Loucy (cell line): Measurements from ENCODE around the gene GPSM3.
A peak's percentile ranks its signal among the peaks of the same experiment; 100 is the strongest.

Experiments used
- H2AFZ ChIP-seq: fragments of 200-600 bp; sonication (generic); 2 replicates; pipeline ENCODE4 v1.6.0; 2016; ENCODE audit warnings: antibody characterized with exemption, mild to moderate bottlenecking, low read length, moderate library complexity
- H3F3A ChIP-seq: fragments of 200-600 bp; 2 replicates; pipeline ENCODE4 v1.6.0; 2016; ENCODE audit warnings: antibody characterized with exemption, low read depth, mild to moderate bottlenecking
- H3K27me3 ChIP-seq: fragments of 200-600 bp; sonication (generic); 2 replicates; pipeline ENCODE4 v1.6.1; 2014; ENCODE audit warnings: low read length, mild to moderate bottlenecking; ENCODE audit not compliant: insufficient read depth, poor library complexity, severe bottlenecking
- H3K36me3 ChIP-seq: fragments of 200-600 bp; sonication (generic); 2 replicates; pipeline ENCODE4 v1.6.1; 2016; ENCODE audit warnings: low read length; ENCODE audit not compliant: insufficient read depth
- H3K4me1 ChIP-seq: fragments of 200-600 bp; sonication (generic); 2 replicates; pipeline ENCODE4 v1.5.1; 2014; ENCODE audit warnings: low read length, mild to moderate bottlenecking; ENCODE audit not compliant: insufficient read depth, poor library complexity, severe bottlenecking
- H3K4me2 ChIP-seq: fragments of 200-600 bp; sonication (generic); 2 replicates; pipeline ENCODE4 v1.6.0; 2014; ENCODE audit warnings: antibody characterized with exemption, low read length, low read depth, mild to moderate bottlenecking; ENCODE audit not compliant: poor library complexity, severe bottlenecking
- H3K4me3 ChIP-seq: fragments of 200-600 bp; sonication (generic); 2 replicates; pipeline ENCODE4 v1.5.1; 2014; ENCODE audit warnings: low read length, mild to moderate bottlenecking, mixed read lengths; ENCODE audit not compliant: poor library complexity, severe bottlenecking
- H3K79me2 ChIP-seq: fragments of 200-600 bp; sonication (generic); 2 replicates; pipeline ENCODE4 v1.6.1; 2014; ENCODE audit warnings: low read length; ENCODE audit not compliant: insufficient read depth
- H3K9ac ChIP-seq: fragments of 200-600 bp; sonication (generic); 2 replicates; pipeline ENCODE4 v1.6.0; 2014; ENCODE audit warnings: mild to moderate bottlenecking, low read depth, low read length, moderate library complexity; ENCODE audit not compliant: poor library complexity, severe bottlenecking
- H3K9me2 ChIP-seq: fragments of 200-600 bp; sonication (generic); replicated peaks from 2 replicates; pipeline ENCODE4 v1.6.1; 2016; ENCODE audit warnings: low read depth, low read length, mixed read lengths
- H3K9me3 ChIP-seq: fragments of 200-600 bp; sonication (generic); 2 replicates; pipeline ENCODE4 v1.6.1; 2014; ENCODE audit warnings: mild to moderate bottlenecking, antibody characterized with exemption, low read length, low read depth; ENCODE audit not compliant: insufficient read depth
- H4K20me1 ChIP-seq: fragments of 200-600 bp; sonication (generic); 2 replicates; pipeline ENCODE4 v1.6.0; 2014; ENCODE audit warnings: antibody characterized with exemption, low read length, mild to moderate bottlenecking; ENCODE audit not compliant: insufficient read depth, poor library complexity, severe bottlenecking
- CTCF ChIP-seq: fragments of 200-600 bp; sonication (generic); conservative IDR thresholded peaks from 2 replicates; pipeline ENCODE4 v1.5.1; 2014; ENCODE audit warnings: mild to moderate bottlenecking, antibody characterized with exemption, low read length
- EZH2phosphoT487 ChIP-seq: fragments of 200-600 bp; IDR thresholded peaks from 2 replicates; pipeline ENCODE4 v1.6.1; 2018; ENCODE audit warnings: antibody characterized with exemption, mild to moderate bottlenecking, moderate library complexity, borderline replicate concordance

GPSM3 gene

DNA sequence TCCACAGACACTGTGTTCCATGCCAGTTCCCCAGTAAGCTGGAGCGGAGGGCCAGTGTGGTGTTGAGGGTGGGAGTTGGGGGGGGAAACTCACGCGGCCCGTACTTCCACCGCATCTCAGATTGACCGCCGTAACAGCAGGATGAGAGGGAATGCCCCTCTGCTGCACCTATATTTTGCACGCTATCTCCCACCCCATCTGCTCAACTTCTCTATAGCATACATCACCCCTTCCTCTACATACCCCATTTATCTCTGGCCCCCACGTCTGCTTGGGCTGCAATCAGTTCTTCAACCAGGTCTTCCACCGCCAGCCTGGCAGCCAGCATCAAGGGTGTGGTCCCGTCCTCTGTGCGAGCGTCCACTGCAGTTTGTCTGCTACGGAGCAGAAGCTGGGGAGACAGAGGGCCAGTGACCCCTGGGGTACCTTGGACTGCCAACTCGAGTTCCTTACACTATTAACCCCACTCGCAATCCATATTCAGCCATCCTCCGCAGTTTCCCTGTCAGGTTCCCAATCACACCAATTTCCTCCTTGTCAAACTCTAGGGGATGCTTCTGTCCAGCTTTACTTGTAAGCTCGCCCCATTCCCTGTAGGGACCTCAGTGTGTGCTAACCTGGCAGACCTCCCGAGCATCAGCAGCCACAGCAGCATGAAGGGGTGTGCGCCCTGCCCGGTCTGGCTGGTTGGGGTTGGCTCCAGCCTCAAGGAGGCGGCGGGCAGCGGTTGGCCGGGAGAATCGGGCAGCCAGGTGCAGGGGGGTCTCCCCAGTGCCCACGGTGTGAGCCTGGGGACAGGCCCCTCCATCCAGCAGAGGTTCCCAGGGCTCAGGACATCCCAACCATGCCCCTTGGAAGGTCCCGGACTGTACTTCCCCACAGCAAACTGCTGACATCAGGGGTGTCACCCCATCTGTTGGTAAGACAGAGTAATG is 4.5 kb upstream of the GPSM3 start:
- Histone ChIP-seq H3K9me3 (no peaks in the 10 kb centered on the region), H3K79me2 (peaks cover 39% of the 10 kb centered on the region), H3K4me1 (peaks cover 40% of the 10 kb centered on the region), H4K20me1 (no peaks in the 10 kb centered on the region), H3K4me2 (peak overlapping the region; percentile 84), H3K4me3 (peak overlapping the region; percentile 99), H3K27me3 (no peaks in the 10 kb centered on the region), H3F3A (no peaks in the 10 kb centered on the region), H3K36me3 (no peaks in the 10 kb centered on the region), H2AFZ (peak overlapping the region; percentile 86), H3K9me2 (no peaks in the 10 kb centered on the region), H3K9ac (peak overlapping the region; percentile 100)
- TF ChIP-seq EZH2phosphoT487 = no peak
- no peak for TF ChIP-seq CTCF

DNA sequence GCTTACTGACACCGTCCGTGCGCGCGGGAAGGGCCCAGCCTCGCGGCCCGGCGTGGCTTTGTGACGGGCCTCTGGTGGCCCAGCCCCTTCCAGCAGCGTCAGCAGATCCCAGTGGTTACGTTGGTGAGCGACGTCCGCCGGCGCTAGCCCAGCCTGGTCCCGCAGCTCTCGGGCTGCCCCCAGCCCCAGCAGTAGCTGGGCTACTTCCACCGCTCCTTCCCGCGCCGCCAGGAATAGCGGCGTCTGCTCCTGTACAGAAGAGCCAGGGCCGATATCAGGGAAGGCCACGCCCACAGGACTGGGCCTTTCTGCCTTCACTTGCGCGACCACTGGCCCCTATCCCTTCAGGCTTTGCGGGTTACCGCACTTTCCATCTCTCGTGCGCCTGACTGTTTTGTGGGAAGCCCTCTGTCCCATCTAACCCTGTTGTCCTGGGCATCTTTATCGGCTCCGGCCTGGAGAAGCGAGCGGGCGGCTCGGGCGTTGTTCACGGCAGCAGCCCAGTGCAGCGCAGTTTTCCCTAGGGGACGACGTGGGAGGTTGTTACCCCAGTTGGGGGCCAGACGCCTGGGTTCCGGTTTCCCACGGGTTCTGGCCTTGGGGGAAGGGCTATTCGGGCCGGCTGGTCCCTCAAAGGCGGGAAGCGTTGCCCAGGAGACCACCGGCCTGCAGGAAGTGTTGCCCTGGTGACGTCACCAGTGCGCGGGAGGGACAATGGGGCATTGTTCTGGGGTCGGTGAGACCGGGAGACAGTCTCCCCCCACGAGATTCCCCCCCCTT is 3.6 kb upstream of the GPSM3 start:
- Histone ChIP-seq H3K9me3 (no peaks in the 10 kb centered on the region), H4K20me1 (no peaks in the 10 kb centered on the region), H3K9me2 (no peaks in the 10 kb centered on the region), H3K27me3 (no peaks in the 10 kb centered on the region), H3K4me3 (peak overlapping the region; percentile 99), H2AFZ (peak overlapping the region; percentile 86), H3K4me1 (peaks cover 48% of the 10 kb centered on the region), H3F3A (no peaks in the 10 kb centered on the region), H3K79me2 (peaks cover 48% of the 10 kb centered on the region), H3K9ac (peak overlapping the region; percentile 100), H3K36me3 (no peaks in the 10 kb centered on the region), H3K4me2 (peak overlapping the region; percentile 84)
- no peak for TF ChIP-seq CTCF
- no peak for TF ChIP-seq EZH2phosphoT487

- TF ChIP-seq EZH2phosphoT487 (no peak), CTCF (no peak)
- Histone ChIP-seq H2AFZ (no peak overlapping the region), H3K9me2 (no peaks in the 10 kb centered on the region), H3F3A (no peaks in the 10 kb centered on the region), H3K4me3 (peak overlapping the region; percentile 99), H3K4me1 (peaks cover 52% of the 10 kb centered on the region), H3K27me3 (no peaks in the 10 kb centered on the region), H3K79me2 (peaks cover 53% of the 10 kb centered on the region), H4K20me1 (no peaks in the 10 kb centered on the region), H3K4me2 (no peak overlapping the region), H3K9me3 (no peaks in the 10 kb centered on the region), H3K9ac (peak overlapping the region; percentile 100), H3K36me3 (no peaks in the 10 kb centered on the region)
These were observed 3.1 kb upstream of the GPSM3 start for GRCh38 chr6:32195652-32195901.
